NOMO-1 (cell line): ENCODE data around the gene PLEKHM3.
"Not testable (repeated sequence)": the region's sequence is repeated elsewhere in the genome, so short reads cannot be mapped to it uniquely, and the experiment has no call there.

Source experiments
- DNase-seq, 2 experiments: peaks; one replicate each; lab custom pipeline; 2025; ENCODE audit not compliant: unreplicated experiment in 2 of 2; lab: John Stamatoyannopoulos, UW

Gene PLEKHM3

GRCh38 chr2:207835805-207836204 lies 189.5 kb downstream of the PLEKHM3 start:
- DNase-seq, result no peak

- DNase-seq, result no peak
These were observed 192.0 kb downstream of the PLEKHM3 start for GRCh38 chr2:207833251-207833751.

- no peak for DNase-seq
These were observed 193.6 kb downstream of the PLEKHM3 start for GRCh38 chr2:207831584-207832248.

- DNase-seq, result no peak
These were observed 194.4 kb downstream of the PLEKHM3 start for GRCh38 chr2:207830778-207831438.

- DNase-seq, result no peak
These were observed 196.8 kb downstream of the PLEKHM3 start for GRCh38 chr2:207828361-207829057.

GRCh38 chr2:207825978-207826377 lies 199.3 kb downstream of the PLEKHM3 start:
- no peak for DNase-seq

- no peak for DNase-seq
These were observed 200.0 kb downstream of the PLEKHM3 start for GRCh38 chr2:207825045-207825954.

- DNase-seq, result no peak
These were observed 201.5 kb downstream of the PLEKHM3 start for GRCh38 chr2:207823865-207824264.

GRCh38 chr2:207819839-207820784 lies 205.2 kb downstream of the PLEKHM3 start:
- DNase-seq, result no peak

- DNase-seq, result no peak
These were observed 206.1 kb downstream of the PLEKHM3 start for GRCh38 chr2:207819021-207819797.

GRCh38 chr2:207816546-207816945 lies 208.8 kb downstream of the PLEKHM3 start:
- no peak for DNase-seq

- DNase-seq, result peak; percentile 47 to 51
These were observed 210.1 kb downstream of the PLEKHM3 start for GRCh38 chr2:207815254-207815653.

- peak; percentile 10 to 12 for DNase-seq
These were observed 211.4 kb downstream of the PLEKHM3 start for GRCh38 chr2:207813942-207814341.

- no peak for DNase-seq
These were observed 212.0 kb downstream of the PLEKHM3 start for GRCh38 chr2:207813221-207813916.

- no peak for DNase-seq
These were observed 212.6 kb downstream of the PLEKHM3 start for GRCh38 chr2:207812726-207813080.

- no peak for DNase-seq
These were observed 213.1 kb downstream of the PLEKHM3 start for GRCh38 chr2:207812058-207812725.

- not testable (repeated sequence) for DNase-seq
These were observed 213.7 kb downstream of the PLEKHM3 start for GRCh38 chr2:207811658-207812057.
